OCI-LY7 (cell line): ENCODE data around the gene PHKA2. TPM values are rescaled to one million over a fixed set of nuclear protein-coding genes. Genes with fewer than 3 reads are reported as not detected.

Experiments
- BruUV-seq: library from RNA; stranded (reverse); fragments of 400-500 nt; replicated peaks from 2 replicates; lab custom pipeline; 2021; lab: Mats Ljungman, UMichigan
- CTCF ChIA-PET: fragments of 300-600 bp; sonication (Branson Sonifier 250); formaldehyde crosslinking; loops from one replicate; lab custom pipeline; 2022; ENCODE audit warnings: antibody characterized with exemption; ENCODE audit not compliant: unreplicated experiment; lab: Charles Lee
- POLR2A ChIA-PET: fragments of 300-600 bp; sonication (Branson Sonifier 250); formaldehyde crosslinking; loops from one replicate; lab custom pipeline; 2022; ENCODE audit warnings: antibody characterized with exemption; lab: Charles Lee
- DNase-seq: peaks from one replicate; pipeline ENCODE4 v3.0.0-alpha.2; 2015; ENCODE audit warnings: low spot score
- H2AFZ ChIP-seq: fragments of 200-600 bp; sonication (generic), shearing (Covaris generic); 2 replicates; pipeline ENCODE4 v1.6.1; 2014; ENCODE audit warnings: mild to moderate bottlenecking, antibody characterized with exemption, low read length, moderate library complexity
- H3K27ac ChIP-seq: fragments of 200-600 bp; sonication (generic); 2 replicates; pipeline ENCODE4 v1.5.1; 2014; ENCODE audit warnings: mixed run types, low read depth, mild to moderate bottlenecking, moderate library complexity, low read length, inconsistent platforms; ENCODE audit not compliant: poor library complexity, severe bottlenecking
- H3K36me3 ChIP-seq: fragments of 200-600 bp; sonication (generic); 2 replicates; pipeline ENCODE4 v1.6.1; 2014; ENCODE audit warnings: mild to moderate bottlenecking, antibody characterized with exemption, low read length, moderate library complexity, mixed read lengths; ENCODE audit not compliant: insufficient read depth
- H3K4me1 ChIP-seq: fragments of 200-600 bp; sonication (generic); 2 replicates; pipeline ENCODE4 v1.5.1; 2014; ENCODE audit warnings: mild to moderate bottlenecking, low read length; ENCODE audit not compliant: insufficient read depth, poor library complexity, severe bottlenecking
- H3K4me2 ChIP-seq: fragments of 200-600 bp; sonication (generic); 2 replicates; pipeline ENCODE4 v1.6.1; 2014; ENCODE audit warnings: mild to moderate bottlenecking, low read length
- H3K4me3 ChIP-seq: fragments of 200-600 bp; sonication (generic); 2 replicates; pipeline ENCODE4 v1.5.1; 2014; ENCODE audit warnings: mild to moderate bottlenecking, low read depth, low read length; ENCODE audit not compliant: poor library complexity, severe bottlenecking
- H3K79me2 ChIP-seq: fragments of 200-600 bp; sonication (generic); 2 replicates; pipeline ENCODE4 v1.6.1; 2016; ENCODE audit warnings: low read depth, mild to moderate bottlenecking, low read length, moderate library complexity, mixed read lengths; ENCODE audit not compliant: insufficient read depth
- H3K9me2 ChIP-seq: fragments of 200-600 bp; sonication (generic); 2 replicates; pipeline ENCODE4 v1.6.1; 2016; ENCODE audit warnings: mild to moderate bottlenecking, low read length, mixed read lengths; ENCODE audit not compliant: insufficient read depth
- H3K9me3 ChIP-seq: fragments of 200-600 bp; sonication (generic); 2 replicates; pipeline ENCODE4 v1.6.1; 2014; ENCODE audit warnings: mild to moderate bottlenecking, mixed run types, low read length, mixed read lengths
- H4K20me1 ChIP-seq: fragments of 200-600 bp; sonication (generic); 2 replicates; pipeline ENCODE4 v1.6.1; 2014; ENCODE audit warnings: mild to moderate bottlenecking, antibody characterized with exemption, low read length, moderate library complexity, mixed read lengths; ENCODE audit not compliant: insufficient read depth
- EZH2phosphoT487 ChIP-seq: fragments of 200-600 bp; sonication (generic); IDR thresholded peaks from 2 replicates; pipeline ENCODE4 v1.6.1; 2018; ENCODE audit warnings: low read depth, borderline replicate concordance, mild to moderate bottlenecking, mixed run types, antibody characterized with exemption, low read length, moderate library complexity, mixed read lengths
- intact Hi-C: fragments of 100-400 bp; cut with micrococcal nuclease; formaldehyde crosslinking; loops from one replicate; pipeline ENCODE4 v1.10.0; 2022; ENCODE audit not compliant: unreplicated experiment
- total RNA-seq, 2 experiments: library from RNA; depleted of rRNA in 1 of 2; stranded (reverse); fragments of >200 nt in 1 of 2; shearing (Covaris generic) in 1 of 2; gene quantifications; 2 replicates each; pipeline ENCODE4 v1.2.3, GENCODE V29; 2014 to 2022
- TF ChIP-seq, protein P1 (sequence below): fragments of 200-600 bp; sonication (generic); conservative IDR thresholded peaks from 2 replicates; pipeline ENCODE4 v1.5.1; 2014; ENCODE audit warnings: mild to moderate bottlenecking, antibody characterized with exemption, low read length, moderate library complexity, mixed read lengths

Gene PHKA2
- total RNA-seq, 2 experiments from 2014 or later: 24.1 to 41.4 TPM

DNA sequence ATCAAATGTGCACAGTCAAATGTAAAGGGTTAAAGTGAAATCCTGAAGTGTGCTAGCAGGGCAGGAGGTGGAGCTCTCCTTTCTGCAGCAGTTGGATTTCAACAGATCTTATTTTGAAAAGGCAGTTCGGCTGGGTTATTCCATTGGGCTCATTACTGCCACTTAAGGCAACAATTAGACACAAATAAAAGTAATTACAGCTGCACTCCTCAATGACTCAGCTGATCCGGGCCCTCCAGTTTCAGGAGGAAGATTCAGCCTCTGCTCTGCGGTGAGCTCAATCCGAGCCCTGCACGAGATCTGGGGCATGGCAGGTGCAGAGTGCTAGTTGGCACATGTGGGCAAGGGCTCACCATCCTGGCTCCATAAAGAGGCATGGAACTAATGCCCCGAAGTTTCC, 85.4 kb downstream of the PHKA2 start:
- Histone ChIP-seq H3K9me3 (no peaks in the 10 kb centered on the region), H3K4me3 (no peak overlapping the region), H3K4me1 (no peaks in the 10 kb centered on the region), H3K4me2 (no peak overlapping the region), H3K79me2 (no peaks in the 10 kb centered on the region), H3K9me2 (no peaks in the 10 kb centered on the region), H3K27ac (no peak overlapping the region), H2AFZ (no peak overlapping the region), H3K36me3 (peaks cover 6% of the 10 kb centered on the region; the same call in 1 of the 2 replicates), H4K20me1 (no peaks in the 10 kb centered on the region)
- ChIA-PET CTCF (no interaction called here), POLR2A (no interaction called here)
- no peak for DNase-seq
- no peak for TF ChIP-seq EZH2phosphoT487
- TF ChIP-seq, protein P1, sequence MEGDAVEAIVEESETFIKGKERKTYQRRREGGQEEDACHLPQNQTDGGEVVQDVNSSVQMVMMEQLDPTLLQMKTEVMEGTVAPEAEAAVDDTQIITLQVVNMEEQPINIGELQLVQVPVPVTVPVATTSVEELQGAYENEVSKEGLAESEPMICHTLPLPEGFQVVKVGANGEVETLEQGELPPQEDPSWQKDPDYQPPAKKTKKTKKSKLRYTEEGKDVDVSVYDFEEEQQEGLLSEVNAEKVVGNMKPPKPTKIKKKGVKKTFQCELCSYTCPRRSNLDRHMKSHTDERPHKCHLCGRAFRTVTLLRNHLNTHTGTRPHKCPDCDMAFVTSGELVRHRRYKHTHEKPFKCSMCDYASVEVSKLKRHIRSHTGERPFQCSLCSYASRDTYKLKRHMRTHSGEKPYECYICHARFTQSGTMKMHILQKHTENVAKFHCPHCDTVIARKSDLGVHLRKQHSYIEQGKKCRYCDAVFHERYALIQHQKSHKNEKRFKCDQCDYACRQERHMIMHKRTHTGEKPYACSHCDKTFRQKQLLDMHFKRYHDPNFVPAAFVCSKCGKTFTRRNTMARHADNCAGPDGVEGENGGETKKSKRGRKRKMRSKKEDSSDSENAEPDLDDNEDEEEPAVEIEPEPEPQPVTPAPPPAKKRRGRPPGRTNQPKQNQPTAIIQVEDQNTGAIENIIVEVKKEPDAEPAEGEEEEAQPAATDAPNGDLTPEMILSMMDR: no peak
- BruUV-seq: no TSS peak
- intact Hi-C loops: no loop called here

DNA sequence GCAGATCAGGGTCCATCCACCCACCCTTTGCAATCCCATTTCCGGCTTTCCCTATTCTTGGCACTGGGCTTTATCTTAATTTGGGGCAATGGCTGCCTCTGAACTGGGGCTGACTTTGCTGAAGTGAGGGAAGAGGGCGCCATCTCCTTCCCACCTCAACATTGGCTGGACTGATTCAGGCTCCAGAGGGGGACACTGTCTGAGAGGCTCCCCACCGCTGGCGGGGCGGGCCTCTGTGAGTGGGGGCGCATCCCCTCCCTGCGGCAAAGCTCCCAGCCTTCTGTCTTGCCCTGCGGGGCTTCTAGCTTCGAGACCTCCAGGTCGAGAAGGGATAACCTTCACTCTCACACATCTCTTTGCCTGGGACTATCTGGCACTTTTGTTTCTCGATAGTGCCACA, 85.8 kb downstream of the PHKA2 start:
- no peak overlapping the region for H3K4me3 ChIP-seq
- H3K9me2 ChIP-seq: no peaks in the 10 kb centered on the region
- no peaks in the 10 kb centered on the region for H3K4me1 ChIP-seq
- no peaks in the 10 kb centered on the region for H3K79me2 ChIP-seq
- CTCF ChIA-PET: no interaction called here
- no peaks in the 10 kb centered on the region for H3K9me3 ChIP-seq
- DNase-seq: no peak
- intact Hi-C loops: no loop called here
- H3K36me3 ChIP-seq: peaks cover 2% of the 10 kb centered on the region; the same call in 1 of the 2 replicates
- no peaks in the 10 kb centered on the region for H4K20me1 ChIP-seq
- TF ChIP-seq, protein P1: no peak
- no peak for TF ChIP-seq EZH2phosphoT487
- no peak overlapping the region for H3K4me2 ChIP-seq
- no peak overlapping the region for H2AFZ ChIP-seq
- no peak overlapping the region for H3K27ac ChIP-seq
- BruUV-seq: TSS peak; percentile 56
- POLR2A ChIA-PET: no interaction called here

DNA sequence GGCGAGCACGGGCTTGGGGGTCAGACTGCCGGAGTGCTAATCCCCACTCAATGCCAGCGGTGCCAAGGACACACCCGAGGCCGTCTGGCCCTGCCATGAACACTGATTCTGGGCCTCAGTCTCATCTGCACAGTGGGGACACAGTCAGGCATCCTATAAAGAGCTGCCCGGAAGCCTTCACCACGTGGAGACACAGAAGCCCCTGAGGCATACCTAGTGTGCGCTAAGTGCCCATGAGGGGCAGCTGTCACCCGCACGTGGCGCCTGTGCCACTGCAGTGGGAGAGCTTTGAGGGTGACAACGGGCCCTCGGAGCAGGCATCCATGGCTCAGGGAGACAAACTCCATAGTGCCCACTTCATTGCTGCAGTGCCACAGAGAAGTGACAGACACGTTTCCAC, 86.3 kb downstream of the PHKA2 start:
- H3K9me3 ChIP-seq: no peaks in the 10 kb centered on the region
- ChIA-PET POLR2A (no interaction called here), CTCF (no interaction called here)

More for the DNA sequence above, 86.3 kb downstream of the PHKA2 start:
- H3K36me3 ChIP-seq: no peaks in the 10 kb centered on the region
- no TSS peak for BruUV-seq
- no peak overlapping the region for H3K27ac ChIP-seq
- no peak for DNase-seq
- H3K9me2 ChIP-seq: no peaks in the 10 kb centered on the region
- intact Hi-C loops: no loop called here
- H3K4me1 ChIP-seq: no peaks in the 10 kb centered on the region
- no peak overlapping the region for H3K4me3 ChIP-seq
- no peak overlapping the region for H3K4me2 ChIP-seq
- H4K20me1 ChIP-seq: no peaks in the 10 kb centered on the region
- TF ChIP-seq EZH2phosphoT487: no peak
- TF ChIP-seq, protein P1: no peak
- no peaks in the 10 kb centered on the region for H3K79me2 ChIP-seq
- no peak overlapping the region for H2AFZ ChIP-seq
